Measurements from ENCODE around the gene RNPEPL1.

RNPEPL1 gene

GRCh38 chr2:240576436-240577205 is 8.3 kb downstream of the RNPEPL1 start:
- H3K27ac Mint-ChIP-seq: peak overlapping the region in 1 of 2 donors; percentile 58
- no peaks in the 10 kb centered on the region for H3K27me3 Mint-ChIP-seq
- DNase-seq (no peak), ATAC-seq (no peak)
- peaks cover 0 to 7% of the 10 kb centered on the region in 2 donors for H3K9me3 Mint-ChIP-seq
- peaks cover 45% of the 10 kb centered on the region for H3K4me1 Mint-ChIP-seq
- H3K4me3 Mint-ChIP-seq: no peak overlapping the region

GRCh38 chr2:240577281-240578109 is 9.2 kb downstream of the RNPEPL1 start:
- DNase-seq (no peak), ATAC-seq (no peak)
- Mint-ChIP-seq H3K27me3 (no peaks in the 10 kb centered on the region), H3K9me3 (peaks cover 0 to 11% of the 10 kb centered on the region in 2 donors), H3K4me1 (peaks cover 41% of the 10 kb centered on the region), H3K4me3 (no peak overlapping the region), H3K27ac (peak overlapping the region in 1 of 2 donors; percentile 15)

GRCh38 chr2:240578110-240578450 is 9.8 kb downstream of the RNPEPL1 start:
- H3K27ac Mint-ChIP-seq: peak overlapping the region in 1 of 2 donors; percentile 15
- H3K4me3 Mint-ChIP-seq: no peak overlapping the region
- H3K9me3 Mint-ChIP-seq: peaks cover 0 to 11% of the 10 kb centered on the region in 2 donors
- ATAC-seq (peak; percentile 13), DNase-seq (no peak)
- H3K4me1 Mint-ChIP-seq: peaks cover 44% of the 10 kb centered on the region
- no peaks in the 10 kb centered on the region for H3K27me3 Mint-ChIP-seq

GRCh38 chr2:240578488-240578887 is 10.2 kb downstream of the RNPEPL1 start:
- H3K9me3 Mint-ChIP-seq: peaks cover 0 to 11% of the 10 kb centered on the region in 2 donors
- no peaks in the 10 kb centered on the region for H3K27me3 Mint-ChIP-seq
- H3K27ac Mint-ChIP-seq: peak overlapping the region in 1 of 2 donors; percentile 87
- peaks cover 48% of the 10 kb centered on the region for H3K4me1 Mint-ChIP-seq
- ATAC-seq (no peak), DNase-seq (no peak)
- H3K4me3 Mint-ChIP-seq: no peak overlapping the region

- no peak for DNase-seq
- Mint-ChIP-seq H3K27ac (peak overlapping the region in 1 of 2 donors; percentile 77), H3K27me3 (no peaks in the 10 kb centered on the region), H3K4me3 (peak overlapping the region; percentile 27 to 37), H3K9me3 (peaks cover 0 to 11% of the 10 kb centered on the region in 2 donors), H3K4me1 (peaks cover 49% of the 10 kb centered on the region)
- peak; percentile 48 for ATAC-seq
Observed at GRCh38 chr2:240579071-240579762, 10.9 kb downstream of the RNPEPL1 start.

GRCh38 chr2:240579771-240580614 is 11.7 kb downstream of the RNPEPL1 start:
- H3K9me3 Mint-ChIP-seq: peaks cover 0 to 11% of the 10 kb centered on the region in 2 donors
- no peaks in the 10 kb centered on the region for H3K27me3 Mint-ChIP-seq
- ATAC-seq (peak; percentile 82), DNase-seq (peak; percentile 65 to 74)
- H3K4me3 Mint-ChIP-seq: peak overlapping the region; percentile 27 to 37
- H3K27ac Mint-ChIP-seq: peak overlapping the region in 1 of 2 donors; percentile 77
- peaks cover 57% of the 10 kb centered on the region for H3K4me1 Mint-ChIP-seq

GRCh38 chr2:240581811-240582210 is 13.5 kb downstream of the RNPEPL1 start:
- Mint-ChIP-seq H3K4me3 (no peak overlapping the region), H3K27me3 (no peaks in the 10 kb centered on the region), H3K9me3 (peaks cover 0 to 11% of the 10 kb centered on the region in 2 donors), H3K4me1 (peaks cover 64% of the 10 kb centered on the region), H3K27ac (no peak overlapping the region)
- ATAC-seq (no peak), DNase-seq (no peak)

- DNase-seq (no peak), ATAC-seq (no peak)
- Mint-ChIP-seq H3K27ac (no peak overlapping the region), H3K4me3 (no peak overlapping the region), H3K9me3 (peaks cover 0 to 11% of the 10 kb centered on the region in 2 donors), H3K4me1 (peaks cover 66% of the 10 kb centered on the region), H3K27me3 (no peaks in the 10 kb centered on the region)
Observed at GRCh38 chr2:240582781-240583180, 14.5 kb downstream of the RNPEPL1 start.

- H3K4me3 Mint-ChIP-seq: no peak overlapping the region
- no peaks in the 10 kb centered on the region for H3K27me3 Mint-ChIP-seq
- DNase-seq (no peak), ATAC-seq (no peak)
- H3K27ac Mint-ChIP-seq: no peak overlapping the region
- peaks cover 0 to 11% of the 10 kb centered on the region in 2 donors for H3K9me3 Mint-ChIP-seq
- H3K4me1 Mint-ChIP-seq: peaks cover 66% of the 10 kb centered on the region
Observed at GRCh38 chr2:240583774-240584173, 15.5 kb downstream of the RNPEPL1 start.

- Mint-ChIP-seq H3K4me3 (peak overlapping the region; percentile 94 to 99), H3K27me3 (no peaks in the 10 kb centered on the region), H3K4me1 (peaks cover 66% of the 10 kb centered on the region), H3K27ac (peak overlapping the region in 1 of 2 donors; percentile 76), H3K9me3 (peaks cover 0 to 11% of the 10 kb centered on the region in 2 donors)
- ATAC-seq (no peak), DNase-seq (no peak)
Observed at GRCh38 chr2:240584486-240585031, 16.3 kb downstream of the RNPEPL1 start.

- Mint-ChIP-seq H3K4me3 (peak overlapping the region; percentile 94 to 99), H3K27me3 (no peaks in the 10 kb centered on the region), H3K9me3 (peaks cover 0 to 11% of the 10 kb centered on the region in 2 donors), H3K4me1 (peaks cover 62% of the 10 kb centered on the region), H3K27ac (no peak overlapping the region)
- no peak for ATAC-seq
- no peak for DNase-seq
Observed at GRCh38 chr2:240585101-240585500, 16.8 kb downstream of the RNPEPL1 start.

- DNase-seq: no peak
- no peak for ATAC-seq
- H3K27me3 Mint-ChIP-seq: no peaks in the 10 kb centered on the region
- peaks cover 57% of the 10 kb centered on the region for H3K4me1 Mint-ChIP-seq
- peaks cover 0 to 7% of the 10 kb centered on the region in 2 donors for H3K9me3 Mint-ChIP-seq
- peak overlapping the region; percentile 94 to 99 for H3K4me3 Mint-ChIP-seq
- H3K27ac Mint-ChIP-seq: peak overlapping the region; percentile 80 to 92
Observed at GRCh38 chr2:240585681-240586197, 17.5 kb downstream of the RNPEPL1 start.

GRCh38 chr2:240586198-240586918 is 18.1 kb downstream of the RNPEPL1 start, which contains the start of gene CAPN10:
Gene CAPN10 (plus strand): TSS chr2:240586734. CDS start chr2:240586912, 178 bp downstream.
- Mint-ChIP-seq H3K4me3 (peak within 1 kb of the TSS; percentile 94 to 99), H3K4me1 (peaks cover 60% of the 10 kb centered on the region), H3K27ac (peak within 1 kb of the TSS; percentile 91 to 92), H3K27me3 (no peaks in the 10 kb centered on the region), H3K9me3 (peaks cover 0 to 4% of the 10 kb centered on the region in 2 donors)
- peak; percentile 96 to 97 for DNase-seq
- ATAC-seq: peak; percentile 93

Measured in stimulated activated naive CD8-positive, alpha-beta T cell treated with anti-CD3 and anti-CD28 coated beads, Interleukin-15, amount 100 ng/mL, for 72 hours (primary cell).